NB4 (cell line): Measurements from ENCODE around the gene FGFR4.

Experiments used
- DNase-seq: peaks from one replicate; pipeline ENCODE4 v3.0.0; 2010; ENCODE audit warnings: low read depth
- H3K4me3 ChIP-seq: one replicate; pipeline ENCODE4 v1.5.1; 2011; ENCODE audit warnings: mild to moderate bottlenecking, low read depth, low read length, moderate library complexity
- CTCF ChIP-seq: IDR thresholded peaks from one replicate; pipeline ENCODE4 v1.5.1; 2012; ENCODE audit warnings: low read depth, low read length
- MAX ChIP-seq: IDR thresholded peaks from 2 replicates; pipeline ENCODE4 v1.6.1; 2011; ENCODE audit warnings: low read depth, low read length
- MYC ChIP-seq: IDR thresholded peaks from 2 replicates; pipeline ENCODE4 v1.6.1; 2011; ENCODE audit warnings: low read depth, low read length
- POLR2A ChIP-seq: IDR thresholded peaks from 2 replicates; pipeline ENCODE4 v1.6.1; 2011; ENCODE audit warnings: mild to moderate bottlenecking; ENCODE audit not compliant: insufficient read length; ENCODE audit errors: extremely low read depth

Gene FGFR4

GRCh38 chr5:177123789-177124485, 37.2 kb downstream of the FGFR4 start:
- H3K4me3 ChIP-seq: no peak overlapping the region
- TF ChIP-seq MAX: no peak
- no peak for DNase-seq

- DNase-seq: no peak
- TF ChIP-seq CTCF (no peak), MAX (no peak), MYC (no peak), POLR2A (no peak)
- H3K4me3 ChIP-seq: no peak overlapping the region
Observed at GRCh38 chr5:177124486-177124991, 37.8 kb downstream of the FGFR4 start.

- TF ChIP-seq MAX (no peak), CTCF (no peak), POLR2A (no peak), MYC (no peak)
- no peak for DNase-seq
- no peak overlapping the region for H3K4me3 ChIP-seq
Observed at GRCh38 chr5:177126771-177127170, 40.1 kb downstream of the FGFR4 start.

- TF ChIP-seq MYC: no peak
- TF ChIP-seq MAX: no peak
- no peak for TF ChIP-seq POLR2A
Observed at GRCh38 chr5:177128551-177128981, 41.9 kb downstream of the FGFR4 start.

GRCh38 chr5:177130211-177131018, 43.7 kb downstream of the FGFR4 start:
- TF ChIP-seq POLR2A (no peak), MYC (no peak), CTCF (no peak), MAX (no peak)
- DNase-seq: no peak
- no peak overlapping the region for H3K4me3 ChIP-seq

More at GRCh38 chr5:177128551-177128981, 41.9 kb downstream of the FGFR4 start:
- no peak overlapping the region for H3K4me3 ChIP-seq
- DNase-seq: no peak

- no peak for TF ChIP-seq CTCF
- TF ChIP-seq MYC: no peak
- TF ChIP-seq POLR2A: no peak
- TF ChIP-seq MAX: no peak
- no peak for DNase-seq
- H3K4me3 ChIP-seq: no peak overlapping the region
Observed at GRCh38 chr5:177131019-177131320, 44.3 kb downstream of the FGFR4 start.
